ENCODE data around the gene HOGA1.
"Not testable (repeated sequence)": the region's sequence is repeated elsewhere in the genome, so short reads cannot be mapped to it uniquely, and the experiment has no call there.

DNA sequence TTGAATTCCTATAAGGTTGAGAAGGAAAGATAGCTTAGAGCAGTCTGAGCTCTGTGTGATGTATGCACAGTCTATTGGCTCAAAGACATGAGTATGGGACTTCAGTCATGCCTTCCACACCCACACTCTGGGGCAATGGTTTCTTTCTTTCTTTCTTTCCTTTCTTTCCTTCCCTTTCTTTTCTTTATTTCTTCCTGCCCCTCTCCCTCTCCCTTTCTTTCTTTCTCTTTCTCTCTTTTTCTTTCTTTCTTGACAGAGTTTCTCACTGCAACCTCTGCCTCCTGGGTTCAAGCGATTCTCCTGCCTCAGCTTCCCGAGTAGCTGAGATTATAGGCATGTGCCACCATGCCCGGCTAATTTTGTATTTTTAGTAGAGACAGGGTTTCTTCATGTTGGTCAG lies 54.9 kb downstream of the HOGA1 start:
- not testable (repeated sequence) for TF ChIP-seq EZH2 (IDR thresholded peaks at IDR 0.05; ENCODE audit: borderline replicate concordance, low read depth, low read length, severe bottlenecking); POLR2A (IDR thresholded peaks at IDR 0.05; ENCODE audit: low read depth, low read length); POLR2AphosphoS5 (IDR thresholded peaks at IDR 0.05; ENCODE audit: insufficient read depth, low read depth, low read length); MYC (IDR thresholded peaks at IDR 0.05; ENCODE audit: low read depth, low read length); FOS (IDR thresholded peaks at IDR 0.05; ENCODE audit: borderline replicate concordance, insufficient read depth, low read length); JUN (IDR thresholded peaks at IDR 0.05; ENCODE audit: borderline replicate concordance, insufficient read depth, insufficient read length, low read depth)
- TF ChIP-seq, protein P1, sequence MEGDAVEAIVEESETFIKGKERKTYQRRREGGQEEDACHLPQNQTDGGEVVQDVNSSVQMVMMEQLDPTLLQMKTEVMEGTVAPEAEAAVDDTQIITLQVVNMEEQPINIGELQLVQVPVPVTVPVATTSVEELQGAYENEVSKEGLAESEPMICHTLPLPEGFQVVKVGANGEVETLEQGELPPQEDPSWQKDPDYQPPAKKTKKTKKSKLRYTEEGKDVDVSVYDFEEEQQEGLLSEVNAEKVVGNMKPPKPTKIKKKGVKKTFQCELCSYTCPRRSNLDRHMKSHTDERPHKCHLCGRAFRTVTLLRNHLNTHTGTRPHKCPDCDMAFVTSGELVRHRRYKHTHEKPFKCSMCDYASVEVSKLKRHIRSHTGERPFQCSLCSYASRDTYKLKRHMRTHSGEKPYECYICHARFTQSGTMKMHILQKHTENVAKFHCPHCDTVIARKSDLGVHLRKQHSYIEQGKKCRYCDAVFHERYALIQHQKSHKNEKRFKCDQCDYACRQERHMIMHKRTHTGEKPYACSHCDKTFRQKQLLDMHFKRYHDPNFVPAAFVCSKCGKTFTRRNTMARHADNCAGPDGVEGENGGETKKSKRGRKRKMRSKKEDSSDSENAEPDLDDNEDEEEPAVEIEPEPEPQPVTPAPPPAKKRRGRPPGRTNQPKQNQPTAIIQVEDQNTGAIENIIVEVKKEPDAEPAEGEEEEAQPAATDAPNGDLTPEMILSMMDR (IDR thresholded peaks at IDR 0.05; ENCODE audit: extremely low read depth in 1 of 2, insufficient read depth in 1 of 2, low read depth in 1 of 2, low read length in 2 of 2) = not testable (repeated sequence)
- TF ChIP-seq, protein P2, sequence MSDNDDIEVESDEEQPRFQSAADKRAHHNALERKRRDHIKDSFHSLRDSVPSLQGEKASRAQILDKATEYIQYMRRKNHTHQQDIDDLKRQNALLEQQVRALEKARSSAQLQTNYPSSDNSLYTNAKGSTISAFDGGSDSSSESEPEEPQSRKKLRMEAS (IDR thresholded peaks at IDR 0.05; ENCODE audit: insufficient read depth, insufficient read length) = not testable (repeated sequence)
